Prostate gland (tissue), 2 donors: ENCODE results near the gene DRGX.

Experiments
- POLR2A ChIP-seq: fragments of 450-650 bp; IDR thresholded peaks from one replicate; pipeline ENCODE4 v1.6.1; 2016; ENCODE audit warnings: antibody characterized with exemption, mild to moderate bottlenecking
- TF ChIP-seq, protein P1 (sequence below), 4 experiments: fragments of 200-600 bp in 2 of 4; fragments of 450-650 bp in 2 of 4; sonication (generic) in 2 of 4; IDR thresholded peaks; 1 replicate in 3 of 4; 2 replicates in 1 of 4; pipeline ENCODE4 v1.5.1; 2016 to 2019; ENCODE audit warnings: antibody characterized with exemption in 4 of 4, mild to moderate bottlenecking in 2 of 4, moderate library complexity in 2 of 4

GRCh38 chr10:49396666-49396999 lies 744 bp upstream of the DRGX start:
- no peak for TF ChIP-seq POLR2A
- TF ChIP-seq, protein P1, sequence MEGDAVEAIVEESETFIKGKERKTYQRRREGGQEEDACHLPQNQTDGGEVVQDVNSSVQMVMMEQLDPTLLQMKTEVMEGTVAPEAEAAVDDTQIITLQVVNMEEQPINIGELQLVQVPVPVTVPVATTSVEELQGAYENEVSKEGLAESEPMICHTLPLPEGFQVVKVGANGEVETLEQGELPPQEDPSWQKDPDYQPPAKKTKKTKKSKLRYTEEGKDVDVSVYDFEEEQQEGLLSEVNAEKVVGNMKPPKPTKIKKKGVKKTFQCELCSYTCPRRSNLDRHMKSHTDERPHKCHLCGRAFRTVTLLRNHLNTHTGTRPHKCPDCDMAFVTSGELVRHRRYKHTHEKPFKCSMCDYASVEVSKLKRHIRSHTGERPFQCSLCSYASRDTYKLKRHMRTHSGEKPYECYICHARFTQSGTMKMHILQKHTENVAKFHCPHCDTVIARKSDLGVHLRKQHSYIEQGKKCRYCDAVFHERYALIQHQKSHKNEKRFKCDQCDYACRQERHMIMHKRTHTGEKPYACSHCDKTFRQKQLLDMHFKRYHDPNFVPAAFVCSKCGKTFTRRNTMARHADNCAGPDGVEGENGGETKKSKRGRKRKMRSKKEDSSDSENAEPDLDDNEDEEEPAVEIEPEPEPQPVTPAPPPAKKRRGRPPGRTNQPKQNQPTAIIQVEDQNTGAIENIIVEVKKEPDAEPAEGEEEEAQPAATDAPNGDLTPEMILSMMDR (IDR thresholded peaks at IDR 0.05) = no peak
